SK-N-MC (cell line): ENCODE data around the gene SARNP.

Experiments used
- EZH2 ChIP-seq: fragments of 200-600 bp; sonication (generic); IDR thresholded peaks from one replicate; pipeline ENCODE4 v1.6.1; 2017; ENCODE audit warnings: antibody characterized with exemption
- POLR2AphosphoS5 ChIP-seq: IDR thresholded peaks from 2 replicates; pipeline ENCODE4 v1.6.1; 2012; ENCODE audit warnings: mild to moderate bottlenecking, low read depth, low read length, borderline replicate concordance

DNA sequence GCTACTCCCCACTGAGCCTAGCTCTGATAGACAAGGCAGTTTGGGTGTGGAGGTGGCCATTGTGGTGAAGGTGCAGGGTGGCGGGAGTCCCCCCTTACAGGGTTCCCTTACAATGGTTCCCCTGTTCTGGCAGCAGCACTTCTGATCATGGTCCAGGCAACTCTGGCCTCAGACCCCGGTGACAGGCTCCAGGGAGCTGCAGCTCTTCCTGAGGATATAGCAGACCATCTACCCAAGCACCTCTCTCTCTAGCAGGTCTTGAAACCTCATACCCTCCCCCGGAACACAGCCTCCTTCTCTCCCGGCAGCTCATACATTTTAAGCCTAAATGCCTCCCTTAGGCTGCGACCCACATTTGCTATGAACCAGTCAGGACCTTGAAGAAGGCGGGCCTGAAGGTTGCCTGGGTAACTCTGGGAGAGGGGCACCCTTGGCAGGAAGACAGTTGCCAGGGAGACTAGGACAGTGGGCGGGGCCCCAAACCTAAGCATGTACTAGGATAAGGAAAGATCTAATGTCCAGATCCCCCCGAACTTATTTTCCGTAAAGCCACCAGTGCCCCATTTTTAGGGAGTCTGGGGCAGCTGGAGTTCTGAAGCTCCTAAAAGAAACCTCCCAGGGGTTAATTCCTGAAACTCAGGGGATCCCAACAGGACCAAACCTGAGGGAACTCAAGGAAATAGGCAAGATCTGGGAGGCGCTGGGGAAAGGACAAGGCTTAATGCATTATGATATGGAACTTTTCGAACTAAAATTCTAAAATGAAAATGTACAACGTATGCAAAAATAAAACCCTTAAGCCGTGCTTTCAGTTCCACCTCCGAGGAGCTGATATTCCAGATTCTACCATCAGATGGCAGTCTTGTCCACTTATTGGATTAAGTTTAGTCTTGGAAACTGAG, 79.2 kb downstream of the SARNP start:
- TF ChIP-seq EZH2 (no peak), POLR2AphosphoS5 (peak; percentile 68; the same call in 1 of the 2 replicates)
